ENCODE data around the gene TACR2. TPM values are rescaled to one million over a fixed set of nuclear protein-coding genes. Genes with fewer than 3 reads are reported as not detected.

Gene TACR2
- total RNA-seq, 1 experiment from 2014 or later: 0.57 TPM

GRCh38 chr10:69406302-69406811 is 10.4 kb downstream of the TACR2 start:
- peaks cover 11% of the 10 kb centered on the region for H3K4me1 Mint-ChIP-seq (ENCODE audit: low read depth, unreplicated experiment)
- H3K36me3 ChIP-seq (ENCODE audit: control insufficient read depth, insufficient read depth, low read length): no peaks in the 10 kb centered on the region
- peaks cover 17% of the 10 kb centered on the region for H3K36me3 Mint-ChIP-seq (ENCODE audit: insufficient read depth, unreplicated experiment)
- no peaks in the 10 kb centered on the region for H3K9me3 Mint-ChIP-seq (ENCODE audit: unreplicated experiment)
- POLR2A ChIA-PET: interaction anchor here (0.6 kb wide), 2 partner anchors 42 to 1059 kb away, joined by 3 to 15 read pairs; no protein-coding TSS in a partner anchor
- no peaks in the 10 kb centered on the region for H3K9me3 ChIP-seq
- H3K4me1 ChIP-seq: peaks cover 13% of the 10 kb centered on the region
- no peak overlapping the region for H3K4me3 ChIP-seq (ENCODE audit: low read depth, low read length)
- intact Hi-C loops (cut with micrococcal nuclease; ENCODE audit: unreplicated experiment): no loop called here
- no peak overlapping the region for H3K27ac Mint-ChIP-seq (ENCODE audit: unreplicated experiment)
- TF ChIP-seq, protein P1, sequence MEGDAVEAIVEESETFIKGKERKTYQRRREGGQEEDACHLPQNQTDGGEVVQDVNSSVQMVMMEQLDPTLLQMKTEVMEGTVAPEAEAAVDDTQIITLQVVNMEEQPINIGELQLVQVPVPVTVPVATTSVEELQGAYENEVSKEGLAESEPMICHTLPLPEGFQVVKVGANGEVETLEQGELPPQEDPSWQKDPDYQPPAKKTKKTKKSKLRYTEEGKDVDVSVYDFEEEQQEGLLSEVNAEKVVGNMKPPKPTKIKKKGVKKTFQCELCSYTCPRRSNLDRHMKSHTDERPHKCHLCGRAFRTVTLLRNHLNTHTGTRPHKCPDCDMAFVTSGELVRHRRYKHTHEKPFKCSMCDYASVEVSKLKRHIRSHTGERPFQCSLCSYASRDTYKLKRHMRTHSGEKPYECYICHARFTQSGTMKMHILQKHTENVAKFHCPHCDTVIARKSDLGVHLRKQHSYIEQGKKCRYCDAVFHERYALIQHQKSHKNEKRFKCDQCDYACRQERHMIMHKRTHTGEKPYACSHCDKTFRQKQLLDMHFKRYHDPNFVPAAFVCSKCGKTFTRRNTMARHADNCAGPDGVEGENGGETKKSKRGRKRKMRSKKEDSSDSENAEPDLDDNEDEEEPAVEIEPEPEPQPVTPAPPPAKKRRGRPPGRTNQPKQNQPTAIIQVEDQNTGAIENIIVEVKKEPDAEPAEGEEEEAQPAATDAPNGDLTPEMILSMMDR (IDR thresholded peaks at IDR 0.05; ENCODE audit: insufficient read depth in 1 of 2, low read depth in 1 of 2, low read length in 1 of 2, severe bottlenecking in 1 of 2, unreplicated experiment in 1 of 2): no peak
- BruUV-seq (replicated peaks): no TSS peak
- no peak overlapping the region for H3K4me3 Mint-ChIP-seq (ENCODE audit: unreplicated experiment)
- DNase-seq: no peak
- CTCF ChIA-PET: interaction anchor here (1.1 to 3.4 kb wide), 8 partner anchors 14 to 508 kb away, joined by 3 to 39 read pairs (median 8); no protein-coding TSS in a partner anchor
- H3K27me3 ChIP-seq (replicated peaks; ENCODE audit: control insufficient read depth, insufficient read depth, low read length): no peaks in the 10 kb centered on the region
- no peaks in the 10 kb centered on the region for H3K27me3 Mint-ChIP-seq (ENCODE audit: insufficient read depth, unreplicated experiment)

DNA sequence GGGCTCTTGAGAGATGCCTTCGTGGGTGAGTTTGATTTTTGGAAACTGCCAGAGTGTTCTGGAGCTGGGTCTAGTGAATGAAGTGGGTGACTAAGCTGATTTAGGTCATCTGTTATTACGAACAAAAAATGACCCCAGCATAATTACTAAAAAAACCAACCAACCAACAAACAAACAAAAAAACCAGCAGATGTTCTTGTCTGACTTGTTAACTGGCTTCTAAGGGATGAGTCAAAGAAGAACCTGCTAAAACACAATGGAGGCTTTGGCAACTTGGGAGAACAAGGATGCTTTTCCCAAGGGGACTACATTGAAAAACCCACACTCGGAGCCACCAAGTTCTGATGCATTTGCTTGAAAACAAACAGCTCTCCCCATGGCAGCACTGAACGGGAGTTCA is 11.5 kb downstream of the TACR2 start:
- Mint-ChIP-seq H3K27ac (ENCODE audit: unreplicated experiment) (no peak overlapping the region), H3K4me1 (ENCODE audit: low read depth, unreplicated experiment) (peaks cover 8% of the 10 kb centered on the region)

GRCh38 chr10:69404786-69405185 is 11.9 kb downstream of the TACR2 start:
- BruUV-seq (replicated peaks): no TSS peak
- no peak overlapping the region for H3K4me3 ChIP-seq (ENCODE audit: low read depth, low read length)
- peaks cover 13% of the 10 kb centered on the region for H3K4me1 ChIP-seq
- H3K27me3 ChIP-seq (replicated peaks; ENCODE audit: control insufficient read depth, insufficient read depth, low read length): no peaks in the 10 kb centered on the region
- Mint-ChIP-seq H3K4me1 (ENCODE audit: low read depth, unreplicated experiment) (peaks cover 8% of the 10 kb centered on the region), H3K27me3 (ENCODE audit: insufficient read depth, unreplicated experiment) (no peaks in the 10 kb centered on the region), H3K9me3 (ENCODE audit: unreplicated experiment) (no peaks in the 10 kb centered on the region), H3K36me3 (ENCODE audit: insufficient read depth, unreplicated experiment) (peaks cover 17% of the 10 kb centered on the region), H3K4me3 (ENCODE audit: unreplicated experiment) (no peak overlapping the region), H3K27ac (ENCODE audit: unreplicated experiment) (no peak overlapping the region)
- POLR2A ChIA-PET: no interaction called here
- intact Hi-C loops (cut with micrococcal nuclease; ENCODE audit: unreplicated experiment): loop anchor here (1.0 kb wide), 1 partner anchor 26 kb away; no protein-coding TSS in a partner anchor
- CTCF ChIA-PET: interaction anchor here (0.8 kb wide), 1 partner anchor 232 kb away, joined by 3 read pairs; no protein-coding TSS in a partner anchor
- no peaks in the 10 kb centered on the region for H3K36me3 ChIP-seq (ENCODE audit: control insufficient read depth, insufficient read depth, low read length)
- H3K9me3 ChIP-seq: no peaks in the 10 kb centered on the region
- DNase-seq: no peak
- TF ChIP-seq, protein P1 (IDR thresholded peaks at IDR 0.05; ENCODE audit: insufficient read depth in 1 of 2, low read depth in 1 of 2, low read length in 1 of 2, severe bottlenecking in 1 of 2, unreplicated experiment in 1 of 2): no peak

More for the DNA sequence above, 11.5 kb downstream of the TACR2 start:
- TF ChIP-seq, protein P1 (IDR thresholded peaks at IDR 0.05; ENCODE audit: insufficient read depth in 1 of 2, low read depth in 1 of 2, low read length in 1 of 2, severe bottlenecking in 1 of 2, unreplicated experiment in 1 of 2): no peak
- Histone ChIP-seq H3K27me3 (replicated peaks; ENCODE audit: control insufficient read depth, insufficient read depth, low read length) (no peaks in the 10 kb centered on the region), H3K4me3 (ENCODE audit: low read depth, low read length) (no peak overlapping the region), H3K9me3 (no peaks in the 10 kb centered on the region), H3K4me1 (peaks cover 13% of the 10 kb centered on the region), H3K36me3 (ENCODE audit: control insufficient read depth, insufficient read depth, low read length) (no peaks in the 10 kb centered on the region)
- no peaks in the 10 kb centered on the region for H3K9me3 Mint-ChIP-seq (ENCODE audit: unreplicated experiment)
- BruUV-seq (replicated peaks): no TSS peak
- intact Hi-C loops (cut with micrococcal nuclease; ENCODE audit: unreplicated experiment): loop anchor here (1.0 kb wide), 1 partner anchor 27 kb away; no protein-coding TSS in a partner anchor
- POLR2A ChIA-PET: no interaction called here
- CTCF ChIA-PET: interaction anchor here (0.8 kb wide), 1 partner anchor 232 kb away, joined by 3 read pairs; no protein-coding TSS in a partner anchor
- DNase-seq: no peak
- no peaks in the 10 kb centered on the region for H3K27me3 Mint-ChIP-seq (ENCODE audit: insufficient read depth, unreplicated experiment)
- H3K36me3 Mint-ChIP-seq (ENCODE audit: insufficient read depth, unreplicated experiment): peaks cover 17% of the 10 kb centered on the region
- no peak overlapping the region for H3K4me3 Mint-ChIP-seq (ENCODE audit: unreplicated experiment)
